ENCODE results near the gene TBX10. TPM values are rescaled to one million over a fixed set of nuclear protein-coding genes. Genes with fewer than 3 reads are reported as not detected.
A peak's percentile ranks its signal among the peaks of the same experiment; 100 is the strongest.

The TBX10 gene
- total RNA-seq, 1 experiment from 2014 or later: not detected

DNA sequence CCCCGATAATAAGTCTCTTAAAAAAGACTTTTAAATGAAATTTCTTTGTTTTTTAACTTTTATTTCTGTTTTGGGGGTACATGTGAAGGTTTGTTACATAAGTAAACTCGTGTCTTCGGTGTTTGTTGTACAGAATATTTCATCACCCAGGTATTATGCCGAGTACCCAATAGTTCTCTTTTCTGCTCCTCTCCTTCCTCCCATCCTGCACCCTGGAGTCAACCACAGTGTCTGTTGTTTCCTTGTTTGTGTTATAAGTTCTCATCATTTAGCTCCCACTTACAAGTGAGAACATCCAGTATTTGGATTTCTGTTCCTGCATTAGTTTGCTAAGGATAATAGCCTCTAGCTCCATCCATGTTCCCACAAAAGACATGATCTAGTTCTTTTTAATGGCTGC is 57.6 kb downstream of the TBX10 start:
- DNase-seq (ENCODE audit: low read depth, low spot score) (no peak), ATAC-seq (no peak)
- H3K27me3 ChIP-seq (ENCODE audit: control insufficient read depth, insufficient read depth, low read length): no peaks in the 10 kb centered on the region
- H3K4me3 ChIP-seq (ENCODE audit: low read depth in 2 of 2, low read length in 2 of 2): no peak overlapping the region; a peak in 1 of 4 replicates
- H3K27ac ChIP-seq (ENCODE audit: low read length): peak overlapping the region; percentile 88
- peaks cover 34% of the 10 kb centered on the region for H3K4me1 ChIP-seq (ENCODE audit: control insufficient read depth, insufficient read depth, low read length)
- in situ Hi-C loops (cut with HindIII; ENCODE audit: low pct_unique_long_range_greater_than_20kb, low sequenced_read_pairs) (no loop called here), intact Hi-C loops (cut with micrococcal nuclease; ENCODE audit: unreplicated experiment) (no loop called here)
- BruUV-seq (replicated peaks): TSS peak; percentile 84
- TF ChIP-seq, protein P1, sequence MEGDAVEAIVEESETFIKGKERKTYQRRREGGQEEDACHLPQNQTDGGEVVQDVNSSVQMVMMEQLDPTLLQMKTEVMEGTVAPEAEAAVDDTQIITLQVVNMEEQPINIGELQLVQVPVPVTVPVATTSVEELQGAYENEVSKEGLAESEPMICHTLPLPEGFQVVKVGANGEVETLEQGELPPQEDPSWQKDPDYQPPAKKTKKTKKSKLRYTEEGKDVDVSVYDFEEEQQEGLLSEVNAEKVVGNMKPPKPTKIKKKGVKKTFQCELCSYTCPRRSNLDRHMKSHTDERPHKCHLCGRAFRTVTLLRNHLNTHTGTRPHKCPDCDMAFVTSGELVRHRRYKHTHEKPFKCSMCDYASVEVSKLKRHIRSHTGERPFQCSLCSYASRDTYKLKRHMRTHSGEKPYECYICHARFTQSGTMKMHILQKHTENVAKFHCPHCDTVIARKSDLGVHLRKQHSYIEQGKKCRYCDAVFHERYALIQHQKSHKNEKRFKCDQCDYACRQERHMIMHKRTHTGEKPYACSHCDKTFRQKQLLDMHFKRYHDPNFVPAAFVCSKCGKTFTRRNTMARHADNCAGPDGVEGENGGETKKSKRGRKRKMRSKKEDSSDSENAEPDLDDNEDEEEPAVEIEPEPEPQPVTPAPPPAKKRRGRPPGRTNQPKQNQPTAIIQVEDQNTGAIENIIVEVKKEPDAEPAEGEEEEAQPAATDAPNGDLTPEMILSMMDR (IDR thresholded peaks at IDR 0.05): no peak
- TF ChIP-seq SIN3A (IDR thresholded peaks at IDR 0.05; ENCODE audit: borderline replicate concordance, insufficient read depth, low read depth, low read length): no peak
- TF ChIP-seq, protein P2, sequence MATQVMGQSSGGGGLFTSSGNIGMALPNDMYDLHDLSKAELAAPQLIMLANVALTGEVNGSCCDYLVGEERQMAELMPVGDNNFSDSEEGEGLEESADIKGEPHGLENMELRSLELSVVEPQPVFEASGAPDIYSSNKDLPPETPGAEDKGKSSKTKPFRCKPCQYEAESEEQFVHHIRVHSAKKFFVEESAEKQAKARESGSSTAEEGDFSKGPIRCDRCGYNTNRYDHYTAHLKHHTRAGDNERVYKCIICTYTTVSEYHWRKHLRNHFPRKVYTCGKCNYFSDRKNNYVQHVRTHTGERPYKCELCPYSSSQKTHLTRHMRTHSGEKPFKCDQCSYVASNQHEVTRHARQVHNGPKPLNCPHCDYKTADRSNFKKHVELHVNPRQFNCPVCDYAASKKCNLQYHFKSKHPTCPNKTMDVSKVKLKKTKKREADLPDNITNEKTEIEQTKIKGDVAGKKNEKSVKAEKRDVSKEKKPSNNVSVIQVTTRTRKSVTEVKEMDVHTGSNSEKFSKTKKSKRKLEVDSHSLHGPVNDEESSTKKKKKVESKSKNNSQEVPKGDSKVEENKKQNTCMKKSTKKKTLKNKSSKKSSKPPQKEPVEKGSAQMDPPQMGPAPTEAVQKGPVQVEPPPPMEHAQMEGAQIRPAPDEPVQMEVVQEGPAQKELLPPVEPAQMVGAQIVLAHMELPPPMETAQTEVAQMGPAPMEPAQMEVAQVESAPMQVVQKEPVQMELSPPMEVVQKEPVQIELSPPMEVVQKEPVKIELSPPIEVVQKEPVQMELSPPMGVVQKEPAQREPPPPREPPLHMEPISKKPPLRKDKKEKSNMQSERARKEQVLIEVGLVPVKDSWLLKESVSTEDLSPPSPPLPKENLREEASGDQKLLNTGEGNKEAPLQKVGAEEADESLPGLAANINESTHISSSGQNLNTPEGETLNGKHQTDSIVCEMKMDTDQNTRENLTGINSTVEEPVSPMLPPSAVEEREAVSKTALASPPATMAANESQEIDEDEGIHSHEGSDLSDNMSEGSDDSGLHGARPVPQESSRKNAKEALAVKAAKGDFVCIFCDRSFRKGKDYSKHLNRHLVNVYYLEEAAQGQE (IDR thresholded peaks at IDR 0.05; ENCODE audit: insufficient read depth in 1 of 2, low read depth in 2 of 2, low read length in 1 of 2): no peak
- no peak for TF ChIP-seq TCF7L2 (IDR thresholded peaks at IDR 0.05; ENCODE audit: low read depth, low read length)
- TF ChIP-seq POLR2AphosphoS5 (IDR thresholded peaks at IDR 0.05; ENCODE audit: low read depth, low read length): no peak
- H3K9me3 ChIP-seq (ENCODE audit: control insufficient read depth, insufficient read depth, low read depth, low read length): no peaks in the 10 kb centered on the region
- H3K36me3 ChIP-seq (ENCODE audit: control insufficient read depth, insufficient read depth, low read length): no peaks in the 10 kb centered on the region
- POLR2A ChIA-PET: no interaction called here
- CTCF ChIA-PET: no interaction called here

DNA sequence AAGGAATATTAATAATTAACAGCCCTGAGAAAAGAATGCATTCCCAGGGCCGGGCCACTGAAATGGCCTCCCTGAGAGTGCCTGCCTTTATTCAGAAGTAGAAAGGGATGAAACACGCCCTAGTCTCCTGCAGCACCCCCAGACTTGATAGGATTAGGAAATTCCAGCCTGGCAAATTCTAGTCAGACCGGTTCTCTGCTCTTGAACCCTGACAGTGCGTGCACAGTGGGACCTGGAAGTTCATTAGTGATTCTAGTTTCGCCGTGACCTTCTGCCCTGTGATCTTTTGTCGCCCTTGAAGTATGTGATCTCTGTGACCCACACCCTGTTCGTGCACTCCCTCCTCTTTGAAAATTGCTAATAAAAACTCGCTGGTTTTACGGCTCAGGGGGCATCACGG is 58.1 kb downstream of the TBX10 start:
- Histone ChIP-seq H3K4me1 (ENCODE audit: control insufficient read depth, insufficient read depth, low read length) (peaks cover 34% of the 10 kb centered on the region), H3K27ac (ENCODE audit: low read length) (no peak overlapping the region), H3K36me3 (ENCODE audit: control insufficient read depth, insufficient read depth, low read length) (no peaks in the 10 kb centered on the region), H3K4me3 (ENCODE audit: low read depth in 2 of 2, low read length in 2 of 2) (no peak overlapping the region), H3K9me3 (ENCODE audit: control insufficient read depth, insufficient read depth, low read depth, low read length) (no peaks in the 10 kb centered on the region), H3K27me3 (ENCODE audit: control insufficient read depth, insufficient read depth, low read length) (no peaks in the 10 kb centered on the region)
- DNase-seq (ENCODE audit: low read depth, low spot score) (no peak), ATAC-seq (no peak)
- ChIA-PET POLR2A (no interaction called here), CTCF (no interaction called here)
- BruUV-seq (replicated peaks): no TSS peak
- intact Hi-C loops (cut with micrococcal nuclease; ENCODE audit: unreplicated experiment): no loop called here
- in situ Hi-C loops (cut with HindIII; ENCODE audit: low pct_unique_long_range_greater_than_20kb, low sequenced_read_pairs): no loop called here
- TF ChIP-seq, protein P1 (IDR thresholded peaks at IDR 0.05): no peak
- TF ChIP-seq POLR2AphosphoS5 (IDR thresholded peaks at IDR 0.05; ENCODE audit: low read depth, low read length) (no peak), SIN3A (IDR thresholded peaks at IDR 0.05; ENCODE audit: borderline replicate concordance, insufficient read depth, low read depth, low read length) (no peak), TCF7L2 (IDR thresholded peaks at IDR 0.05; ENCODE audit: low read depth, low read length) (no peak)
- TF ChIP-seq, protein P2 (IDR thresholded peaks at IDR 0.05; ENCODE audit: insufficient read depth in 1 of 2, low read depth in 2 of 2, low read length in 1 of 2): no peak

Other genes starting within 250 kb of the TBX10 start
- gene RAD9A, start 247.8 kb downstream of the TBX10 start, total RNA-seq (2021; ENCODE audit: unreplicated experiment): 33.1 TPM
- 361 TPM for gene PPP1CA, start 237.9 kb downstream of the TBX10 start, total RNA-seq (2021; ENCODE audit: unreplicated experiment)
- 0.33 TPM for gene TBC1D10C, start 235.7 kb downstream of the TBX10 start, total RNA-seq (2021; ENCODE audit: unreplicated experiment)
- 1.0 TPM for gene CARNS1, start 224.1 kb downstream of the TBX10 start, total RNA-seq (2021; ENCODE audit: unreplicated experiment)
- gene RPS6KB2, start 211.3 kb downstream of the TBX10 start, total RNA-seq (2021; ENCODE audit: unreplicated experiment): 68.5 TPM
- gene PTPRCAP, start 202.1 kb downstream of the TBX10 start, total RNA-seq (2021; ENCODE audit: unreplicated experiment): 0.82 TPM
- 158 TPM for gene CORO1B, start 196.3 kb downstream of the TBX10 start, total RNA-seq (2021; ENCODE audit: unreplicated experiment)
- not detected for gene GPR152, start 187.0 kb downstream of the TBX10 start, total RNA-seq (2021; ENCODE audit: unreplicated experiment)
- not detected for gene CABP4, start 184.4 kb downstream of the TBX10 start, total RNA-seq (2021; ENCODE audit: unreplicated experiment)
- gene TMEM134, start 170.5 kb downstream of the TBX10 start, total RNA-seq (2021; ENCODE audit: unreplicated experiment): 65.0 TPM
- 87.8 TPM for gene AIP, start 156.7 kb downstream of the TBX10 start, total RNA-seq (2021; ENCODE audit: unreplicated experiment)
- 70.4 TPM for gene PITPNM1, start 134.4 kb downstream of the TBX10 start, total RNA-seq (2021; ENCODE audit: unreplicated experiment)
- gene CDK2AP2, start 131.6 kb downstream of the TBX10 start, total RNA-seq (2021; ENCODE audit: unreplicated experiment): 76.1 TPM
- not detected for gene CABP2, start 116.3 kb downstream of the TBX10 start, total RNA-seq (2021; ENCODE audit: unreplicated experiment)
- gene GSTP1, start 56.0 kb downstream of the TBX10 start, total RNA-seq (2021; ENCODE audit: unreplicated experiment): 570 TPM
- gene NDUFV1, start 32.8 kb downstream of the TBX10 start, total RNA-seq (2021; ENCODE audit: unreplicated experiment): 281 TPM
- gene NUDT8, start 9.8 kb downstream of the TBX10 start, total RNA-seq (2021; ENCODE audit: unreplicated experiment): 13.2 TPM
- gene ACY3, start 11.0 kb upstream of the TBX10 start, total RNA-seq (2021; ENCODE audit: unreplicated experiment): 0.26 TPM
- gene ALDH3B2, start 34.9 kb upstream of the TBX10 start, total RNA-seq (2021; ENCODE audit: unreplicated experiment): not detected